ENCODE data around the gene ARIH1.

DNA sequence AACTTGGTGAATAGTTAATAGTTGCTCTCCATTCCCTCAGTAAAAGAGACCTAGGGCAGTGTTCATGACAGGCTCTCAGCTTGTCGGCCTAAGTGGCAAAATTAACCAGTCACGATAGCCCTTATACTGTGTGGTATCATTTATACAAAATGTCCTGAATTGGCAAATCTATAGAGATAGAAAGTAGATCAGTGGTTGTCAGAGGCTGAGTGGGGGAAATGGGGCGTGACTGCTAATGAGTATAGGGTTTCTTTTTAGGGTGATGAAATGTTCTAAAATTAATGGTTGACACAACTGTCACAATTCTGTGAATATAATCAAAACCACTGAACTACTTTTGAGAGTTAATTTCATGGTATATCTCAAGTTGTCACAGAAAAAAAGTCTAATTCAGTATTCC is 20.9 kb downstream of the ARIH1 start:
- TF ChIP-seq, protein P1, sequence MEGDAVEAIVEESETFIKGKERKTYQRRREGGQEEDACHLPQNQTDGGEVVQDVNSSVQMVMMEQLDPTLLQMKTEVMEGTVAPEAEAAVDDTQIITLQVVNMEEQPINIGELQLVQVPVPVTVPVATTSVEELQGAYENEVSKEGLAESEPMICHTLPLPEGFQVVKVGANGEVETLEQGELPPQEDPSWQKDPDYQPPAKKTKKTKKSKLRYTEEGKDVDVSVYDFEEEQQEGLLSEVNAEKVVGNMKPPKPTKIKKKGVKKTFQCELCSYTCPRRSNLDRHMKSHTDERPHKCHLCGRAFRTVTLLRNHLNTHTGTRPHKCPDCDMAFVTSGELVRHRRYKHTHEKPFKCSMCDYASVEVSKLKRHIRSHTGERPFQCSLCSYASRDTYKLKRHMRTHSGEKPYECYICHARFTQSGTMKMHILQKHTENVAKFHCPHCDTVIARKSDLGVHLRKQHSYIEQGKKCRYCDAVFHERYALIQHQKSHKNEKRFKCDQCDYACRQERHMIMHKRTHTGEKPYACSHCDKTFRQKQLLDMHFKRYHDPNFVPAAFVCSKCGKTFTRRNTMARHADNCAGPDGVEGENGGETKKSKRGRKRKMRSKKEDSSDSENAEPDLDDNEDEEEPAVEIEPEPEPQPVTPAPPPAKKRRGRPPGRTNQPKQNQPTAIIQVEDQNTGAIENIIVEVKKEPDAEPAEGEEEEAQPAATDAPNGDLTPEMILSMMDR (IDR thresholded peaks at IDR 0.05) = no peak
- no peak for TF ChIP-seq EZH2 (IDR thresholded peaks at IDR 0.05; ENCODE audit: borderline replicate concordance, insufficient read depth, low read depth, low read length, poor library complexity, severe bottlenecking)

All from B cell (primary cell).